ENCODE results near the gene RAD51B.
"Not testable (repeated sequence)": the region's sequence is repeated elsewhere in the genome, so short reads cannot be mapped to it uniquely, and the experiment has no call there.

- TF ChIP-seq CTCF (conservative IDR thresholded peaks at IDR 0.05; ENCODE audit: low read depth, low read length); EZH2 (IDR thresholded peaks at IDR 0.05; ENCODE audit: borderline replicate concordance, low read depth, low read length, poor library complexity, severe bottlenecking): not testable (repeated sequence)
Measured at GRCh38 chr14:68435631-68436030, 616.1 kb downstream of the RAD51B start.

Data from A673 (cell line).